DOHH2 (cell line): Measurements from ENCODE around the gene FRMD7.

ENCODE experiments used
- CTCF ChIP-seq: fragments of 200-600 bp; sonication (generic); IDR thresholded peaks from one replicate; pipeline ENCODE4 v1.5.1; 2014; ENCODE audit warnings: antibody characterized with exemption, mild to moderate bottlenecking, low read depth, low read length; ENCODE audit not compliant: poor library complexity, severe bottlenecking
- EZH2phosphoT487 ChIP-seq: fragments of 200-600 bp; sonication (generic); IDR thresholded peaks from 2 replicates; pipeline ENCODE4 v1.6.1; 2017; ENCODE audit warnings: borderline replicate concordance, mild to moderate bottlenecking, antibody characterized with exemption, low read length, moderate library complexity, mixed read lengths

- TF ChIP-seq CTCF = no peak
- TF ChIP-seq EZH2phosphoT487 = no peak
These were observed 81.3 kb downstream of the FRMD7 start for GRCh38 chrX:132046533-132046932.
